SU-DHL-6 (cell line): Measurements from ENCODE around the gene PDE4B.

Source experiments
- H2AFZ ChIP-seq: fragments of 200-600 bp; sonication (generic); 2 replicates; pipeline ENCODE4 v1.6.1; 2014; ENCODE audit warnings: low read depth, mild to moderate bottlenecking, moderate library complexity, mixed read lengths, antibody characterized with exemption, low read length; ENCODE audit not compliant: severe bottlenecking
- H3F3A ChIP-seq: fragments of 200-600 bp; shearing (Covaris generic); 2 replicates; pipeline ENCODE4 v1.6.0; 2016; ENCODE audit warnings: antibody characterized with exemption, mild to moderate bottlenecking; ENCODE audit not compliant: insufficient read depth
- H3K27ac ChIP-seq: fragments of 200-600 bp; sonication (generic); 2 replicates; pipeline ENCODE4 v1.5.1; 2016; ENCODE audit warnings: low read depth, mild to moderate bottlenecking, low read length, moderate library complexity, mixed read lengths
- H3K27me3 ChIP-seq: fragments of 200-600 bp; sonication (generic), shearing (Covaris generic); 2 replicates; pipeline ENCODE4 v1.6.0; 2014; ENCODE audit warnings: mild to moderate bottlenecking, low read length
- H3K36me3 ChIP-seq: fragments of 200-600 bp; sonication (generic); 2 replicates; pipeline ENCODE4 v1.6.1; 2014; ENCODE audit warnings: mild to moderate bottlenecking, low read length, mixed read lengths
- H3K4me2 ChIP-seq: fragments of 300-600, 200-600 bp; shearing (Covaris generic), sonication (generic); 2 replicates; pipeline ENCODE4 v1.6.0; 2014; ENCODE audit warnings: low read length, low read depth, mild to moderate bottlenecking; ENCODE audit not compliant: poor library complexity, severe bottlenecking
- H3K4me3 ChIP-seq: fragments of 200-600 bp; sonication (generic); 2 replicates; pipeline ENCODE4 v1.5.1; 2014; ENCODE audit warnings: antibody characterized with exemption, low read length, mild to moderate bottlenecking, mixed read lengths; ENCODE audit not compliant: insufficient read depth, poor library complexity, severe bottlenecking
- H3K79me2 ChIP-seq: fragments of 200-600 bp; sonication (generic); 2 replicates; pipeline ENCODE4 v1.6.1; 2014; ENCODE audit warnings: mild to moderate bottlenecking, low read length, moderate library complexity; ENCODE audit not compliant: insufficient read depth
- H3K9ac ChIP-seq: fragments of 200-600 bp; sonication (generic); 2 replicates; pipeline ENCODE4 v1.7.0; 2014; ENCODE audit warnings: mild to moderate bottlenecking, low read length
- H3K9me2 ChIP-seq: fragments of 200-600 bp; sonication (generic); replicated peaks from 2 replicates; pipeline ENCODE4 v1.6.1; 2014; ENCODE audit warnings: low read length; ENCODE audit not compliant: insufficient read depth
- H3K9me3 ChIP-seq: fragments of 200-600 bp; sonication (generic); 2 replicates; pipeline ENCODE4 v1.6.1; 2014; ENCODE audit warnings: low read length, mixed read lengths; ENCODE audit not compliant: insufficient read depth
- H4K20me1 ChIP-seq: fragments of 200-600 bp; sonication (generic); 2 replicates; pipeline ENCODE4 v1.6.1; 2014; ENCODE audit warnings: low read depth, mild to moderate bottlenecking, antibody characterized with exemption, low read length, moderate library complexity, mixed read lengths
- CTCF ChIP-seq: fragments of 200-600 bp; sonication (generic); IDR thresholded peaks from one replicate; pipeline ENCODE4 v1.5.1; 2017; ENCODE audit warnings: antibody characterized with exemption, mild to moderate bottlenecking, low read length, moderate library complexity; ENCODE audit not compliant: insufficient read depth, poor library complexity, severe bottlenecking
- EZH2phosphoT487 ChIP-seq: fragments of 200-600 bp; sonication (generic), shearing (Covaris generic); conservative IDR thresholded peaks from 2 replicates; pipeline ENCODE4 v1.6.1; 2018; ENCODE audit warnings: mild to moderate bottlenecking, antibody characterized with exemption, low read length, moderate library complexity, mixed read lengths

PDE4B gene

GRCh38 chr1:66292305-66292704 lies 499.6 kb downstream of the PDE4B start:
- no peak overlapping the region for H2AFZ ChIP-seq
- H3K9ac ChIP-seq, result no peak overlapping the region
- no peaks in the 10 kb centered on the region for H3K27me3 ChIP-seq
- no peaks in the 10 kb centered on the region for H3K36me3 ChIP-seq
- no peaks in the 10 kb centered on the region for H4K20me1 ChIP-seq
- H3K79me2 ChIP-seq, result no peaks in the 10 kb centered on the region
- no peak overlapping the region for H3K4me3 ChIP-seq
- TF ChIP-seq EZH2phosphoT487 (no peak), CTCF (no peak)
- H3K4me2 ChIP-seq, result no peak overlapping the region
- H3K9me3 ChIP-seq, result no peaks in the 10 kb centered on the region
- no peaks in the 10 kb centered on the region for H3K9me2 ChIP-seq
- H3F3A ChIP-seq, result no peaks in the 10 kb centered on the region
- H3K27ac ChIP-seq, result no peak overlapping the region

- Histone ChIP-seq H3K36me3 (no peaks in the 10 kb centered on the region), H3F3A (no peaks in the 10 kb centered on the region), H3K9me2 (no peaks in the 10 kb centered on the region), H3K27me3 (no peaks in the 10 kb centered on the region), H3K4me3 (no peak overlapping the region), H3K27ac (no peak overlapping the region), H3K79me2 (no peaks in the 10 kb centered on the region), H4K20me1 (no peaks in the 10 kb centered on the region), H2AFZ (no peak overlapping the region), H3K9me3 (no peaks in the 10 kb centered on the region), H3K4me2 (no peak overlapping the region), H3K9ac (no peak overlapping the region)
- TF ChIP-seq CTCF (no peak), EZH2phosphoT487 (no peak)
Observed at GRCh38 chr1:66292944-66293343, 500.2 kb downstream of the PDE4B start.

GRCh38 chr1:66294707-66295370 lies 502.1 kb downstream of the PDE4B start:
- Histone ChIP-seq H3K36me3 (no peaks in the 10 kb centered on the region), H4K20me1 (no peaks in the 10 kb centered on the region), H2AFZ (no peak overlapping the region), H3F3A (no peaks in the 10 kb centered on the region), H3K27me3 (no peaks in the 10 kb centered on the region), H3K4me2 (no peak overlapping the region), H3K27ac (no peak overlapping the region), H3K79me2 (no peaks in the 10 kb centered on the region), H3K9me3 (no peaks in the 10 kb centered on the region), H3K4me3 (no peak overlapping the region), H3K9ac (no peak overlapping the region), H3K9me2 (no peaks in the 10 kb centered on the region)
- TF ChIP-seq EZH2phosphoT487 (no peak), CTCF (no peak)
